ENCODE measurements around the gene SHISA6.
A peak's percentile ranks its signal among the peaks of the same experiment; 100 is the strongest.

The SHISA6 gene

GRCh38 chr17:11324846-11325420, 83.9 kb downstream of the SHISA6 start:
- no peak for DNase-seq (ENCODE audit: low read depth)
- no peak for TF ChIP-seq CTCF (conservative IDR thresholded peaks at IDR 0.05; ENCODE audit: low read depth, low read length)
- H3K4me3 ChIP-seq (ENCODE audit: low read depth, low read length): no peak overlapping the region

- TF ChIP-seq CTCF (conservative IDR thresholded peaks at IDR 0.05; ENCODE audit: low read depth, low read length): no peak
- no peak overlapping the region for H3K4me3 ChIP-seq (ENCODE audit: low read depth, low read length)
These were observed 85.5 kb downstream of the SHISA6 start for GRCh38 chr17:11326492-11326891.

GRCh38 chr17:11328770-11329169, 87.8 kb downstream of the SHISA6 start:
- DNase-seq (ENCODE audit: low read depth): no peak
- no peak for TF ChIP-seq CTCF (conservative IDR thresholded peaks at IDR 0.05; ENCODE audit: low read depth, low read length)

More at GRCh38 chr17:11326492-11326891, 85.5 kb downstream of the SHISA6 start:
- DNase-seq (ENCODE audit: low read depth): no peak

GRCh38 chr17:11330006-11330405, 89.0 kb downstream of the SHISA6 start:
- no peak for DNase-seq (ENCODE audit: low read depth)
- H3K4me3 ChIP-seq (ENCODE audit: low read depth, low read length): no peak overlapping the region
- no peak for TF ChIP-seq CTCF (conservative IDR thresholded peaks at IDR 0.05; ENCODE audit: low read depth, low read length)

More at GRCh38 chr17:11328770-11329169, 87.8 kb downstream of the SHISA6 start:
- H3K4me3 ChIP-seq (ENCODE audit: low read depth, low read length): no peak overlapping the region

- H3K4me3 ChIP-seq (ENCODE audit: low read depth, low read length): no peak overlapping the region
- DNase-seq (ENCODE audit: low read depth): peak; percentile 20
- no peak for TF ChIP-seq CTCF (conservative IDR thresholded peaks at IDR 0.05; ENCODE audit: low read depth, low read length)
These were observed 89.8 kb downstream of the SHISA6 start for GRCh38 chr17:11330826-11331225.

- H3K4me3 ChIP-seq (ENCODE audit: low read depth, low read length): no peak overlapping the region
- TF ChIP-seq CTCF (conservative IDR thresholded peaks at IDR 0.05; ENCODE audit: low read depth, low read length): no peak
- no peak for DNase-seq (ENCODE audit: low read depth)
These were observed 90.8 kb downstream of the SHISA6 start for GRCh38 chr17:11331547-11332513.
